Left ventricle myocardium inferior (tissue), 1 donor: ENCODE data around the gene BRSK1. TPM values are rescaled to one million over a fixed set of nuclear protein-coding genes. Genes with fewer than 3 reads are reported as not detected.

Source experiments
- DNase-seq: peaks from one replicate; pipeline ENCODE4 v3.0.0-alpha.2; 2020
- H3K27ac ChIP-seq: fragments of 200-600 bp; replicated peaks from 2 replicates; pipeline ENCODE4 v1.8.0; 2021
- H3K27me3 ChIP-seq: fragments of 200-600 bp; 2 replicates; pipeline ENCODE4 v1.8.0; 2021; ENCODE audit warnings: low read depth
- H3K36me3 ChIP-seq: fragments of 200-600 bp; 2 replicates; pipeline ENCODE4 v1.8.0; 2021
- H3K4me1 ChIP-seq: fragments of 200-600 bp; 2 replicates; pipeline ENCODE4 v1.8.0; 2021
- H3K4me3 ChIP-seq: fragments of 200-600 bp; 2 replicates; pipeline ENCODE4 v1.8.0; 2021; ENCODE audit warnings: mild to moderate bottlenecking, moderate library complexity
- H3K9me3 ChIP-seq: fragments of 200-600 bp; replicated peaks from 2 replicates; pipeline ENCODE4 v1.8.0; 2021
- CTCF ChIP-seq: fragments of 200-600 bp; IDR thresholded peaks from 2 replicates; pipeline ENCODE4 v1.8.0; 2021; ENCODE audit warnings: antibody characterized with exemption, mild to moderate bottlenecking, borderline replicate concordance
- intact Hi-C: fragments of 100-400 bp; cut with micrococcal nuclease; formaldehyde crosslinking; loops from one replicate; pipeline ENCODE4 v1.11.0; 2022
- total RNA-seq: library from RNA; stranded (reverse); fragmentation: NEBNext Ultra II Directional; extraction: Animal tissue kit (Norgen Biotek cat#: 25700); gene quantifications from one replicate; pipeline ENCODE4 v1.2.1, GENCODE V29; 2021
- donor health status: DM: no; HTN: yes; CAD: no; lungs with severe emphysema.

BRSK1 gene
- total RNA-seq, 1 donor from 2014 or later: 3.0 TPM

GRCh38 chr19:55304980-55305379, 21.2 kb downstream of the BRSK1 start:
- H3K4me1 ChIP-seq: peaks cover 4% of the 10 kb centered on the region
- intact Hi-C loops: no loop called here
- no peak for DNase-seq
- no peaks in the 10 kb centered on the region for H3K36me3 ChIP-seq
- H3K9me3 ChIP-seq: peaks cover 5% of the 10 kb centered on the region
- no peak overlapping the region for H3K4me3 ChIP-seq
- no peaks in the 10 kb centered on the region for H3K27me3 ChIP-seq
- no peak overlapping the region for H3K27ac ChIP-seq
- no peak for TF ChIP-seq CTCF

- intact Hi-C loops: no loop called here
Observed at GRCh38 chr19:55305491-55305890, 21.7 kb downstream of the BRSK1 start.

GRCh38 chr19:55305983-55306562, 22.3 kb downstream of the BRSK1 start:
- no peak overlapping the region for H3K4me3 ChIP-seq
- H3K9me3 ChIP-seq: peaks cover 5% of the 10 kb centered on the region
- no peak for DNase-seq
- H3K27me3 ChIP-seq: no peaks in the 10 kb centered on the region
- TF ChIP-seq CTCF: no peak
- intact Hi-C loops: no loop called here
- H3K27ac ChIP-seq: no peak overlapping the region
- no peaks in the 10 kb centered on the region for H3K36me3 ChIP-seq
- peaks cover 4% of the 10 kb centered on the region for H3K4me1 ChIP-seq

More at GRCh38 chr19:55305491-55305890, 21.7 kb downstream of the BRSK1 start:
- H3K27me3 ChIP-seq: no peaks in the 10 kb centered on the region
- DNase-seq: no peak
- no peak overlapping the region for H3K27ac ChIP-seq
- peaks cover 5% of the 10 kb centered on the region for H3K9me3 ChIP-seq
- no peak for TF ChIP-seq CTCF
- H3K4me1 ChIP-seq: peaks cover 4% of the 10 kb centered on the region
- H3K4me3 ChIP-seq: no peak overlapping the region
- no peaks in the 10 kb centered on the region for H3K36me3 ChIP-seq

- no peak for DNase-seq
- intact Hi-C loops: no loop called here
- Histone ChIP-seq H3K36me3 (no peaks in the 10 kb centered on the region), H3K9me3 (peaks cover 5% of the 10 kb centered on the region), H3K27me3 (no peaks in the 10 kb centered on the region), H3K4me1 (peaks cover under 1% of the 10 kb centered on the region), H3K4me3 (no peak overlapping the region), H3K27ac (no peak overlapping the region)
- no peak for TF ChIP-seq CTCF
Observed at GRCh38 chr19:55306712-55307111, 22.9 kb downstream of the BRSK1 start.

GRCh38 chr19:55308281-55308680, 24.5 kb downstream of the BRSK1 start:
- Histone ChIP-seq H3K27ac (no peak overlapping the region), H3K36me3 (no peaks in the 10 kb centered on the region), H3K9me3 (peaks cover 5% of the 10 kb centered on the region), H3K4me1 (no peaks in the 10 kb centered on the region), H3K27me3 (no peaks in the 10 kb centered on the region), H3K4me3 (no peak overlapping the region)
- intact Hi-C loops: no loop called here
- no peak for TF ChIP-seq CTCF
- no peak for DNase-seq
